Kidney (tissue), 14 donors: Measurements from ENCODE around the gene SLC4A11. TPM values are rescaled to one million over a fixed set of nuclear protein-coding genes. Genes with fewer than 3 reads are reported as not detected.
A peak's percentile ranks its signal among the peaks of the same experiment; 100 is the strongest.
"Not testable (repeated sequence)": the region's sequence is repeated elsewhere in the genome, so short reads cannot be mapped to it uniquely, and the experiment has no call there.

Experiments
- DNase-seq, 5 donors: peaks; one replicate each; pipeline ENCODE4 v3.0.0-alpha.2; 2013 to 2020
- FAIRE-seq: peaks from 2 replicates; lab custom pipeline; 2012; peaks lifted over from hg19 to GRCh38; lab: Jason Lieb, UNC
- H3K27ac ChIP-seq, 2 donors: one replicate each; pipeline ENCODE4 v1.7.0; 2013; ENCODE audit warnings: low read depth in 2 of 2, low read length in 2 of 2, inconsistent platforms in 1 of 2
- H3K27me3 ChIP-seq: one replicate; pipeline ENCODE4 v1.7.1; 2013; ENCODE audit warnings: low read length, inconsistent platforms; ENCODE audit not compliant: control insufficient read depth, insufficient read depth
- H3K36me3 ChIP-seq, 3 donors: one replicate each; pipeline versions ENCODE4 v1.7.0 to v1.7.1; 2013; ENCODE audit warnings: low read length in 3 of 3, control low read depth in 1 of 3, inconsistent platforms in 1 of 3; ENCODE audit not compliant: insufficient read depth in 3 of 3, control insufficient read depth in 2 of 3
- H3K4me1 ChIP-seq, 3 donors: one replicate each; pipeline versions ENCODE4 v1.7.0 to v1.7.1; 2013; ENCODE audit warnings: low read length in 3 of 3, inconsistent platforms in 1 of 3, low read depth in 1 of 3; ENCODE audit not compliant: control insufficient read depth in 2 of 3, insufficient read depth in 2 of 3
- H3K4me3 ChIP-seq, 3 donors: one replicate each; pipeline versions ENCODE4 v1.7.0 to v1.8.1; 2013; ENCODE audit warnings: low read length in 3 of 3, control low read depth in 1 of 3, inconsistent platforms in 1 of 3
- H3K9ac ChIP-seq, 3 donors: one replicate each; pipeline versions ENCODE4 v1.7.0 to v1.7.1; 2013; ENCODE audit warnings: low read length in 3 of 3, control low read depth in 1 of 3, inconsistent platforms in 1 of 3
- H3K9me3 ChIP-seq, 3 donors: one replicate each; pipeline versions ENCODE4 v1.7.0 to v1.7.1; 2013; ENCODE audit warnings: low read length in 3 of 3, control low read depth in 1 of 3, inconsistent platforms in 1 of 3; ENCODE audit not compliant: control insufficient read depth in 2 of 3, insufficient read depth in 1 of 3
- CTCF ChIP-seq: IDR thresholded peaks from 3 replicates; pipeline ENCODE4 v1.5.1; 2012; ENCODE audit warnings: mild to moderate bottlenecking, moderate library complexity, borderline replicate concordance; ENCODE audit not compliant: insufficient read depth; ENCODE audit errors: extremely low read depth
- intact Hi-C: fragments of 100-400 bp; cut with DNase I; formaldehyde crosslinking; loops from one replicate; pipeline ENCODE4 v1.11.1; 2022
- polyA plus RNA-seq: library from polyadenylated mRNA; stranded (reverse); fragments of 350-450 nt; fragmentation: Illumina TruSeq; extraction: RNeasy Lipid Tissue Mini Kit (QIAGEN cat#74804); gene quantifications from one replicate; pipeline ENCODE4 v1.2.3, GENCODE V29; 2014; ENCODE audit warnings: low read depth, low replicate concordance; ENCODE audit not compliant: insufficient read depth
- total RNA-seq: library from RNA; stranded (reverse); fragmentation: NEBNext Ultra II Directional; extraction: Animal tissue kit (Norgen Biotek cat#: 25700); gene quantifications from one replicate; pipeline ENCODE4 v1.2.1, GENCODE V29; 2021
- donor health status: control.
- donor health status: control.
- donor health status: control.
- donor health status: control.
- donor health status: control.
- donor health status: DM: yes; HTN: yes; CAD: no.
- donor health status: Normal renal cell carcinoma (clear cell type).

The SLC4A11 gene
- total and polyA plus RNA-seq, 2 donors from 2014 or later = 7.6 to 14.8 TPM

- H3K36me3 ChIP-seq = peaks cover 0 to 23% (median 0%) of the 10 kb centered on the region in 3 donors
- peak; percentile 86 for TF ChIP-seq CTCF
- peak; percentile 48 to 87 (median 59) for DNase-seq
- peak overlapping the region in 1 of 3 donors; percentile 34 for H3K9ac ChIP-seq
- FAIRE-seq = no peak
- H3K9me3 ChIP-seq = no peaks in the 10 kb centered on the region
- H3K4me1 ChIP-seq = peaks cover 0 to 5% (median 0%) of the 10 kb centered on the region in 3 donors
- intact Hi-C loops = no loop called here
- no peaks in the 10 kb centered on the region for H3K27me3 ChIP-seq
- no peak overlapping the region for H3K27ac ChIP-seq
- no peak overlapping the region for H3K4me3 ChIP-seq
These were observed 20.5 kb downstream of the SLC4A11 start for GRCh38 chr20:3218307-3218988.

GRCh38 chr20:3215359-3215917, 23.6 kb downstream of the SLC4A11 start:
- intact Hi-C loops, FAIRE-seq, DNase-seq: not testable (repeated sequence)

DNA sequence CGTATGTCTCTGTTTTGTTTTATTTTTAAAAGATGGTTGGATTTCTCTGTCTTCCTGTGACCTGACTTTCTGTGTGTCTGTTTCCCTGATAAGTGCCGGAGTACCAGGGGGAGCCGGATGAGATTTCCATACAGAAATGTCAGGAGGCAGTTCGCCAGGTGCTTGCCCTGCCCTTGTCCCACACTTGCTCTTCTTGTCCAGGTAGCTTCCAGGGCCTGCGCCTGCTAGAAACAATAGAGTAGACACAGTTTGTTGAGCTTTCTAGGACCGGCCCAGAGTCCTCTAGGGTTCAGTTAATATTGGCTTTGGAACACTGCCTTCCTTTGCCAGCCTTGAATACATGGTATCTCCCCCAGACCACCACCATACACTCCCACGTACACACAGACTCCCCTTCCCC, 25.8 kb downstream of the SLC4A11 start:
- Histone ChIP-seq H3K4me3 (no peak overlapping the region), H3K9ac (no peak overlapping the region), H3K36me3 (peaks cover 0 to 5% (median 0%) of the 10 kb centered on the region in 3 donors), H3K27me3 (no peaks in the 10 kb centered on the region), H3K9me3 (no peaks in the 10 kb centered on the region), H3K4me1 (peaks cover 0 to 10% (median 6%) of the 10 kb centered on the region in 3 donors), H3K27ac (no peak overlapping the region)
- no peak for TF ChIP-seq CTCF
- intact Hi-C loops = no loop called here
- FAIRE-seq (no peak), DNase-seq (no peak)

More at GRCh38 chr20:3215359-3215917, 23.6 kb downstream of the SLC4A11 start:
- H3K4me1 ChIP-seq, H3K27ac ChIP-seq, H3K9me3 ChIP-seq, H3K27me3 ChIP-seq, H3K9ac ChIP-seq, H3K36me3 ChIP-seq, H3K4me3 ChIP-seq: not testable (repeated sequence)

GRCh38 chr20:3210346-3210745, 28.6 kb downstream of the SLC4A11 start:
- no peaks in the 10 kb centered on the region for H3K9me3 ChIP-seq
- H3K4me3 ChIP-seq = peak overlapping the region; percentile 87 to 98 (median 93)
- FAIRE-seq = no peak
- H3K9ac ChIP-seq = peak overlapping the region; percentile 27 to 88 (median 70)
- no peak for TF ChIP-seq CTCF
- intact Hi-C loops = no loop called here
- H3K4me1 ChIP-seq = peaks cover 0 to 10% (median 6%) of the 10 kb centered on the region in 3 donors
- H3K27ac ChIP-seq = no peak overlapping the region
- H3K36me3 ChIP-seq = peaks cover 0 to 5% (median 0%) of the 10 kb centered on the region in 3 donors
- DNase-seq = no peak
- H3K27me3 ChIP-seq = no peaks in the 10 kb centered on the region
